Neural crest cell (in vitro differentiated cells): ENCODE measurements around the gene CRHR1. TPM values are rescaled to one million over a fixed set of nuclear protein-coding genes. Genes with fewer than 3 reads are reported as not detected.

Experiments used
- DNase-seq: peaks from one replicate; pipeline ENCODE4 v3.0.0; 2021; ENCODE audit warnings: low read depth, mixed read lengths, low spot score
- H3K27ac Mint-ChIP-seq: one replicate; pipeline ENCODE4 v1.8.0; 2021; ENCODE audit warnings: mild to moderate bottlenecking, mixed read lengths; ENCODE audit not compliant: unreplicated experiment
- H3K27me3 Mint-ChIP-seq: 2 replicates; pipeline ENCODE4 v1.8.0; 2021; ENCODE audit warnings: low read depth, mild to moderate bottlenecking, mixed read lengths
- H3K36me3 Mint-ChIP-seq: 2 replicates; pipeline ENCODE4 v1.8.0; 2021; ENCODE audit warnings: low read depth, mild to moderate bottlenecking, mixed read lengths
- H3K4me1 Mint-ChIP-seq: 2 replicates; pipeline ENCODE4 v1.8.0; 2021; ENCODE audit warnings: mixed read lengths
- H3K4me3 Mint-ChIP-seq: one replicate; pipeline ENCODE4 v1.8.0; 2021; ENCODE audit warnings: mild to moderate bottlenecking, mixed read lengths
- H3K9me3 Mint-ChIP-seq: 2 replicates; pipeline ENCODE4 v1.8.0; 2021; ENCODE audit warnings: mixed read lengths
- total RNA-seq: library from RNA; stranded (reverse); gene quantifications from 2 replicates; pipeline ENCODE4 v1.2.1, GENCODE V29; 2021
- TF ChIP-seq, protein P1 (sequence below): fragments of 200-600 bp; sonication (generic); conservative IDR thresholded peaks from 2 replicates; pipeline ENCODE4 v1.5.0; 2021; ENCODE audit warnings: antibody characterized with exemption, mild to moderate bottlenecking

Gene CRHR1
- total RNA-seq, 1 donor from 2014 or later, result 1.1 TPM

DNA sequence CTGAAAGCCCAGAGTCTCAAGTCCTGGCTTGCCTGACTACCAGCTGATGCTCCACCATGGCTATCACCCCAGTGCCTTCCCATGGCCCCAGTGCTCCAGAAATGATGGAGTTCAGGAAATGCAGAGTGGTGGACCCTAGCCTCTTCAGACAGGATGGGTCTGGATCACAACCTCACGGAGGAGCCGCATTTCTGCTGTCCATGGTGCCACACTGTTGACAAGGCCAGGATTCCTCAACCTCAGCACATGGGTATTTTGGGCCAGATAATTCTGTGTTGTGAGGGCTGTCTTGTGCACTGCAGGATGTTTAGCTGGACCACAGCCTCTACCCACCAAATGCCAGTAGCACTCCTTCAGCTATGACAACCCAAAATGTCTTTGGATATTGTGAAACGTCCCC lies 6.7 kb upstream of the CRHR1 start:
- TF ChIP-seq, protein P1, sequence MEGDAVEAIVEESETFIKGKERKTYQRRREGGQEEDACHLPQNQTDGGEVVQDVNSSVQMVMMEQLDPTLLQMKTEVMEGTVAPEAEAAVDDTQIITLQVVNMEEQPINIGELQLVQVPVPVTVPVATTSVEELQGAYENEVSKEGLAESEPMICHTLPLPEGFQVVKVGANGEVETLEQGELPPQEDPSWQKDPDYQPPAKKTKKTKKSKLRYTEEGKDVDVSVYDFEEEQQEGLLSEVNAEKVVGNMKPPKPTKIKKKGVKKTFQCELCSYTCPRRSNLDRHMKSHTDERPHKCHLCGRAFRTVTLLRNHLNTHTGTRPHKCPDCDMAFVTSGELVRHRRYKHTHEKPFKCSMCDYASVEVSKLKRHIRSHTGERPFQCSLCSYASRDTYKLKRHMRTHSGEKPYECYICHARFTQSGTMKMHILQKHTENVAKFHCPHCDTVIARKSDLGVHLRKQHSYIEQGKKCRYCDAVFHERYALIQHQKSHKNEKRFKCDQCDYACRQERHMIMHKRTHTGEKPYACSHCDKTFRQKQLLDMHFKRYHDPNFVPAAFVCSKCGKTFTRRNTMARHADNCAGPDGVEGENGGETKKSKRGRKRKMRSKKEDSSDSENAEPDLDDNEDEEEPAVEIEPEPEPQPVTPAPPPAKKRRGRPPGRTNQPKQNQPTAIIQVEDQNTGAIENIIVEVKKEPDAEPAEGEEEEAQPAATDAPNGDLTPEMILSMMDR, result no peak
- Mint-ChIP-seq H3K27me3 (peaks cover 53% of the 10 kb centered on the region), H3K9me3 (no peaks in the 10 kb centered on the region), H3K4me3 (no peak overlapping the region), H3K27ac (no peak overlapping the region), H3K4me1 (peaks cover 4% of the 10 kb centered on the region), H3K36me3 (no peaks in the 10 kb centered on the region)
- no peak for DNase-seq

DNA sequence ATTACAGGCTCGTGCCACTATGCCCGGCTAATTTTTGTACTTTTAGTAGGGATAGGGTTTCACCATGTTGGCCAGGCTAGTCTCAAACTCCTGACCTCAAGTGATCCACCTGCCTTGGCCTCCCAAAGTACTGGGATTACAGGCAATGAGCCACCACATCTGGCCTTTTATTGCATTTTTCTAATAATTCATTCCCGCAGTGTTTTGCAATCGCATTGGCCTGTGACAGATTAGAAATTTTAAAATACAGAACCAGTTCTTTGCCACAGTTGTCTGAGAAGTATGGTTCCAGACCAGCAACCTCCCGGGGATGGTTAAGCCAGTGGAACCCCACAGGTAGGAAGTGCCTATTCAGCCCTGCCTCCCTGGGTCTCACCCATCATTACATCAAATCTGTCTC lies 3.2 kb upstream of the CRHR1 start:
- H3K27ac Mint-ChIP-seq, result no peak overlapping the region
- peaks cover 8% of the 10 kb centered on the region for H3K4me1 Mint-ChIP-seq
- no peak for DNase-seq
- TF ChIP-seq, protein P1, result no peak
- H3K9me3 Mint-ChIP-seq, result no peaks in the 10 kb centered on the region
- no peaks in the 10 kb centered on the region for H3K36me3 Mint-ChIP-seq
- H3K27me3 Mint-ChIP-seq, result peaks cover 69% of the 10 kb centered on the region
- H3K4me3 Mint-ChIP-seq, result peak overlapping the region; percentile 16

DNA sequence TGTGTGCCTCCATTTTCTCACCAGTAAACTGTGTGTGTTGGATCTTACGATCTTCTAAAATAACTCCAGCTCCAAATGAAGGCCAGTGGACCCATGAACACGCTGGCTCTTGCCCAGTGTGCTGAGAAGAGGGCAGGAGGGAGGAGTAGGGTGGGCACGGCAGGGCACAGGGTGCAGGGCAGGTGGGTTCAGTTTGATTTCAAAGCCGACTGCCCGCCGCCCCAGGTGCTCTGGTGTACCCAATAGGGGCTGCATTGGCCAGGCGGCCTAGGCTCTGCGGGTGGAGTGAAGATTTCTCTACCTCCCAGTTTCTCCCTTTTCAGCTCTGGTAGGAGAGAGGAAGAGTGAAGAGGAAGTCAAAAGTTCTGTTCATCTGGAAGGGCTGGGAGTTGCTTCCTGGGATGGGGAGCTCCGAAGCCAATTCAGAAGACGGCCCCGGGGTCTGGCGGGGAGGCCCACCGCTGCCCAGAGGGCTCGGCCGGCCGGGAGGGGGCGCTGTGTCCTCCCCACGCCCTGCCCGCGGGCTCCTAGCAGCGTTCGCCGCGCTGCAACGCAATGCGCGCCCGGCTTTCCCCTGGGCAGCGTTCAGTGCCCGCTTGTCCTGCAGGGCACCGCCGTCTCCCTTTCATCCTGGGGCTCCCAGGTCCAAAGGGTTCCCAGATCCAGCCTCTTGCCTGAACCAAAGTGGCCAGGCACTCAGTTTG lies 1.1 kb upstream of the CRHR1 start:
- H3K4me3 Mint-ChIP-seq, result peak overlapping the region; percentile 94
- no peaks in the 10 kb centered on the region for H3K9me3 Mint-ChIP-seq
- peaks cover 16% of the 10 kb centered on the region for H3K4me1 Mint-ChIP-seq

DNA sequence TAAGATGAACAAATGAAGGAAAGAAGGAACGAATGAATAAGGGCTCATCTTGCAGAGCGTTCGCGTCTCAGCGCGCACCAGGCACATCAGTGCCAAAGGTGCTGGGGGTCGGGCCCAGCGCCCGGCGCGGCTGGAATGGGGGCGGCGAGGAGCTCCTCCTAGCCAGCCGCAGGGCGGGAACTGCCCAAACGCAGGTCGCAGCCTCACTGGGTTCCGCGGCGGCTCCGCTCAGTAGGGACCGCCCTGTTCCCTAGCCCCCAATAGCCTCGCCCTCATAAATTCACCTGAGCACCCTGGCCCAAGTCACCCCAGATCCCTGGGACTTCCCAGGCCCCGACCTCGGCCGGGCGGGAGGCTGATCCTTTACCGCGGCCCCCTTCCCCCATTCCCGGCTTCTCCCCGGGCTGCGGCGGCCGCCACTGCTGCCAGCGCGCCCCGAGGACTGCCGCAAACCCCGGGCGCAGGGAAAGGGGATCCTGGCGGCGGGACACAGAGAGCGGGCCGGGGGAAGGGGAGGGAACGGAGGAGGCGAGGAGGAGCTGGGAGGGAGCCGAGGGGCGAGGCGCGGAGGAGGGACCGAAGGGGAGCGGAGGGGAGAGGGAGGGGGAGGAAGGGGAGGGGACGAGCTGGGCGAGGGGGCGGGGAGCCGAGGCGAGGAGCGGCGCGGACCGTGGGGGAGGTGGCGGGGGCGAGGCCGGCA lies 377 bp upstream of the CRHR1 start:
- peaks cover 16% of the 10 kb centered on the region for H3K4me1 Mint-ChIP-seq
- H3K27me3 Mint-ChIP-seq, result peaks cover 84% of the 10 kb centered on the region
- TF ChIP-seq, protein P1, result no peak
- H3K9me3 Mint-ChIP-seq, result no peaks in the 10 kb centered on the region
- no peak overlapping the region for H3K27ac Mint-ChIP-seq
- no peaks in the 10 kb centered on the region for H3K36me3 Mint-ChIP-seq
- DNase-seq, result peak; percentile 52
- H3K4me3 Mint-ChIP-seq, result peak overlapping the region; percentile 94

More for the DNA sequence above, 1.1 kb upstream of the CRHR1 start:
- DNase-seq, result peak; percentile 73
- TF ChIP-seq, protein P1, result peak; percentile 78
- peaks cover 77% of the 10 kb centered on the region for H3K27me3 Mint-ChIP-seq
- H3K36me3 Mint-ChIP-seq, result no peaks in the 10 kb centered on the region
- no peak overlapping the region for H3K27ac Mint-ChIP-seq

DNA sequence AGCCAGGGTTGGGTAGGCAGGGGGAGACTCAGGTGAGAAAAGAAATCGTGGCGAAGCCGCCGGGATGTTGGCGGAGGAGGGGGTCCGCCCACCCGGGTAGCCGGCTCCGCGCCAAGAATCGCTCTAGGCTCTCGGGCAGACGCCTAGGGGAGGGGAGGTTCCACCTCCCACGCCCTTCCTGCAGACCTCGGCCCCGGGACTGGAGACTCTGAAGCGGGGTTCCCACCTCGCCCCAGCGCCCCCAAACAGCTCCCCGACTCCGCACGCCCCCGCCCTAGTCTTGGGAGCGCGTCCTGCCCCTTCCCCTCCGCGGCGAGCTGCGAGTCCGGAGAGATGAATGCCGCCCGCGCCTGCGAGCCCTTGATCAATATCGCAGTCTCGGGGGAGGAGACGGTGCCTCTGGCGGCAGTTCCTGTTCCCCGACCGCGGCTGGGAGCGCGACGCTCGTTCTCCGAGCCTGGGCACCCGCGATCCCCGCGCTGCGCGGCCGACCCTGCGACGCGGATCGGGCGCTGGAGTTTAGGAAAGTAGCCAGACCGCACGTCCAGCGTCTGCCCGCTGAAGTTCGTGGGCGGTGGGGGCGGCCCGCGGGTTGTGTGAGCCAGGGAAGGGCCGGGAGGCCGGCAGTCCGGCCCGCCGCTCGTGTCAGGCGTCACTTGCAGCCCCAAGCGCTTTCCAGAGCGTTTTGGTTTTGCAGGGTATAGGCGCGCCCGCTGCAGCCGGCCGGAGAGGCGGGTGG lies 790 bp downstream of the CRHR1 start:
- H3K27me3 Mint-ChIP-seq, result peaks cover 86% of the 10 kb centered on the region
- no peaks in the 10 kb centered on the region for H3K36me3 Mint-ChIP-seq
- H3K27ac Mint-ChIP-seq, result no peak overlapping the region
- DNase-seq, result peak; percentile 34
- no peaks in the 10 kb centered on the region for H3K9me3 Mint-ChIP-seq
- H3K4me1 Mint-ChIP-seq, result peaks cover 16% of the 10 kb centered on the region
- TF ChIP-seq, protein P1, result no peak
- H3K4me3 Mint-ChIP-seq, result peak overlapping the region; percentile 88
